ENCODE data around the gene VAC14. TPM values are rescaled to one million over a fixed set of nuclear protein-coding genes. Genes with fewer than 3 reads are reported as not detected.
"Not testable (repeated sequence)": the region's sequence is repeated elsewhere in the genome, so short reads cannot be mapped to it uniquely, and the experiment has no call there.

Gene VAC14
- total RNA-seq: 10 to 100 TPM; 26.5 to 27.7 TPM

DNA sequence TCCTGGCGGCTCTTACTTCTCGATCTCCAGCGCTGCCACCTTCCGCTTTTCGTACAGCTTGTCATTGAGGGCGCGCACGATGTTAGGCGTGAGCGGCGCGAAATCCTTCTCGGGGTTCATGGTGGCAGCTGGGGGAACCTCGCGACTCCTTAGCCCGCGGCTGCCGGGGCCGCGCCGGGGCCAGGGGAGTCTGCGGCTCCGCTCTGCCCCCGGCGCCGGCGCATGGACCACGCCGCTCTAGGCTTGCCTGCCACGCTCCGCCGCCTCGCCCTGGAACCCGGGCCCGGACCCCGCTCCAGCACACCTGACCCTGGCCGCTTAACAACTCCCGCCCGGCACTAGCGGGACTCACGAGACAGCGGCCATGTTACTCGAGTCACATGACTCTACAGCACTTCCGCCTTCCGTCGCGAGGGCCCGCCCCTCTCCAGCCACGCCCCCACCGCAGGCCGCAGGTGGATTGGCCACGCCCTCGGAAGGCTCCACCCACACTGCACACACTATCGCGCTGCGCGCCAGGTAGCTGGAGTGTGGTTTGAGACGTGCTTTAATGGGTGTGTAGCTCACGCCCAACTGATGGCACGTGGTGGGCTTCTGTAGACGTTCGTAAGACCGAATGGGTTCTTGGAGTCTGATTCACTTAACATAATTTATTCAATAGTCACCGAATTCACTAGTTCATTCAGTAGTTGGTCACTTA lies at the start of gene VAC14:
TSS of gene VAC14 (minus strand) at position 378 of the 700 bp plus-strand sequence. CDS start at position 120, 258 bp downstream.
- no peaks in the 10 kb centered on the region for H3K36me3 ChIP-seq (replicated peaks in 1 of 2; ENCODE audit: insufficient read depth in 1 of 2, low read depth in 2 of 2)
- peak; percentile 99 for ATAC-seq
- H3K9me3 ChIP-seq: no peaks in the 10 kb centered on the region
- no peak for TF ChIP-seq CTCF (IDR thresholded peaks at IDR 0.05)
- peak in 2 of 3 donors; percentile 58 to 72 for TF ChIP-seq POLR2A (IDR thresholded peaks at IDR 0.05)
- intact Hi-C loops (cut with DNase I): no loop called here
- WGBS, 2 donors: 1 to 3% methylated on average over 9 to 44 of the region's 64 CpGs
- H3K4me3 ChIP-seq: peak within 1 kb of the TSS; percentile 24 to 99
- DNase-seq: peak; percentile 96 to 99 (median 98)
- no peaks in the 10 kb centered on the region for H3K27me3 ChIP-seq
- H3K27ac ChIP-seq: peak within 1 kb of the TSS in 3 of 4 donors; percentile 5 to 67 (median 46)
- H3K4me1 ChIP-seq: peaks cover 30% of the 10 kb centered on the region

DNA sequence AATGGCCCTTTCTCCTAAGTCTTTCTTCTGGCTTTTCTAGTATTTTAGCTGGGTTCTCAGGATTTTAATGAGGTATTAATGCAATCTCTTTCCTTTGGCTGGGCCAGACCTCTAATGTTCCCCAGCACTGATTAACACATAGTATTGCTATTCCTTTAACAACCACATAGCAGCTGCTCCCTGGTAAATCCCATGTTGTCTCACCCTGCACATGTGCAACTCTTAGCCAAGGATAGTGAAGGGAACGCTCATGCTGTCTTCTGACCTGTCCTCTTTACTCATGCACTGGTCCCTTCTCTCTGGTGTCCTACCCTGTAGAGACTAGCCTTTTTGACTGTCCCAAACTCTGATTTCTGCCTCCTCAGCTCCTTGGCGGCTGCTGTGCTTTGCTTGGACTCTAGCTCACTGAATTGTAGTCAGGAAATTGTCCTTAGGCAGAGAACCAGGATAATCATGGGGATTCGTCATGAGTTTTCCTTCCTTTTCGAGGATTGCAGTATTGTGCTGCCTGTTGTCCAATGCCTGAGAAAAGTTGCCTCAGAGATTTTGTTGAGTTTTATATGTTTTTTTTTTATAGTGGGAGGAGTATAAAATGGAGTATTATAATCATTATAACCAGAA lies 22.6 kb upstream of the VAC14 start:
- ATAC-seq; H3K36me3 ChIP-seq (replicated peaks in 1 of 2; ENCODE audit: insufficient read depth in 1 of 2, low read depth in 2 of 2); H3K9me3 ChIP-seq; H3K27me3 ChIP-seq; H3K27ac ChIP-seq; DNase-seq; H3K4me1 ChIP-seq; H3K4me3 ChIP-seq; intact Hi-C loops (cut with DNase I): not testable (repeated sequence)
- 65 to 80% methylated on average over 2 of the region's 4 CpGs for WGBS, 2 donors

GRCh38 chr16:70822734-70823133 lies 21.8 kb upstream of the VAC14 start:
- ATAC-seq; H3K9me3 ChIP-seq; H3K27ac ChIP-seq; intact Hi-C loops (cut with DNase I); H3K4me1 ChIP-seq; H3K27me3 ChIP-seq; H3K4me3 ChIP-seq; DNase-seq; H3K36me3 ChIP-seq (replicated peaks in 1 of 2; ENCODE audit: insufficient read depth in 1 of 2, low read depth in 2 of 2): not testable (repeated sequence)
- WGBS, 2 donors: 14 to 33% methylated on average over 1 of the region's 2 CpGs

DNA sequence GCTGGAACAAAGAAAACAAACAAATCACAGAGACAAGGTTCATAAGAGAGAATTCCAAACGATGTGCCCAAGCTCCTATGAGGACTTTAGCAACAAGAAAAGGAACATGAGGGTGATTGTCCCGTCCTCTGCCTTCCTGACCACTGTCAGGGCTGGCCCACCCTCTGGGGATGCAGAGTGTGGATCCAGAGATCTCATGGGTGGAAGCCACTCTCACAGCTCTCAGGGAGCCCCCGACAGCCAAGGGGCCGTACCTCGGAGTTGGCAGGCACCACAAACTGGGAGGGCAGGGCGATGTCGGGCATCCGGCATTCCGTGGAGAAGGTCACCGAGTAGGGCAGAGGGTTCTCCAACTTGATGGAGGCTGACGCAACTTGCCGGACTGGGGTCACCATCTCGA lies 17.1 kb upstream of the VAC14 start:
- ATAC-seq; H3K4me3 ChIP-seq; H3K27ac ChIP-seq; H3K36me3 ChIP-seq (replicated peaks in 1 of 2; ENCODE audit: insufficient read depth in 1 of 2, low read depth in 2 of 2); intact Hi-C loops (cut with DNase I); H3K27me3 ChIP-seq; H3K9me3 ChIP-seq; DNase-seq; H3K4me1 ChIP-seq: not testable (repeated sequence)
- WGBS, 2 donors: 23 to 59% methylated on average over 1 to 3 of the region's 13 CpGs

DNA sequence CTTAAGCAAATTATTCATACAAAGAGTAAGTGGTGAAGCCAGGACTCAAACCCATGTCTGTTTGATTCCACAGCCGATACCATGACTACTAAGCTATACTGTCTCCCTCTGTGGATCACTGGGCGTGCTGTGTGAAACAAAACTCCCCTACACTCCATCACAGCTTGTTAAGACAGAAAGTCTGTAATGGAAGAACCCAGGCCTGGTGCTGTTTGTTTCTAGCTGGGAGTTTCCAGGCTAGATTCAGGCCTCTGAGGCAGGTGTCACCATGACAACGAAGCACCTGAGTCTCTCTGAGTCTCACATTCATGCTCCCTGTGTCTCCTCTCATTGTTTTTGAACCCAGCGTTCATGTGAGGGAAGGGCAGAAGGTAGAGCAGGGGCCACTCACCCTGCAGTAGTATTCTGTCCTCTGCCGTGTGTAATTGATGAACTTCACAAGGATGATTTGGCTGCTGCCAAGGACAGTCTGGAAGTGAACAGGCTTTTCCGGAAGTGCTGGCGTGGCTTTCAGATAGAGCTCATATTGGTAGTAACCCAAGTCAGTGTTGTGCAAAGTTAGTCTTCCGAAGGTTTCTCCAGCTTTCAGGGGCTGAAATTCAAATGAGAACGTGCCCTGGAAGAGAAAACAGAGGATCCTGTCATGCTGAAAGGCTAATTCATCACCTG lies 8.6 kb upstream of the VAC14 start:
- no peaks in the 10 kb centered on the region for H3K4me1 ChIP-seq
- H3K27me3 ChIP-seq: no peaks in the 10 kb centered on the region
- no peak overlapping the region for H3K4me3 ChIP-seq
- ATAC-seq: no peak
- intact Hi-C loops (cut with DNase I): no loop called here
- H3K27ac ChIP-seq: no peak overlapping the region
- WGBS, 2 donors: 53 to 57% methylated on average over 9 of the region's 9 CpGs
- no peaks in the 10 kb centered on the region for H3K9me3 ChIP-seq
- TF ChIP-seq CTCF (IDR thresholded peaks at IDR 0.05): no peak
- H3K36me3 ChIP-seq (replicated peaks in 1 of 2; ENCODE audit: insufficient read depth in 1 of 2, low read depth in 2 of 2): no peaks in the 10 kb centered on the region
- no peak for DNase-seq

GRCh38 chr16:70808371-70808770 lies 7.4 kb upstream of the VAC14 start:
- DNase-seq (no peak), ATAC-seq (no peak)
- no peak overlapping the region for H3K27ac ChIP-seq
- H3K36me3 ChIP-seq (replicated peaks in 1 of 2; ENCODE audit: insufficient read depth in 1 of 2, low read depth in 2 of 2): no peaks in the 10 kb centered on the region
- no peaks in the 10 kb centered on the region for H3K27me3 ChIP-seq
- no peak overlapping the region for H3K4me3 ChIP-seq
- no peaks in the 10 kb centered on the region for H3K4me1 ChIP-seq
- no peaks in the 10 kb centered on the region for H3K9me3 ChIP-seq
- no peak for TF ChIP-seq CTCF (IDR thresholded peaks at IDR 0.05)
- TF ChIP-seq POLR2A (IDR thresholded peaks at IDR 0.05): no peak
- intact Hi-C loops (cut with DNase I): no loop called here
